Neural cell (in vitro differentiated cells): ENCODE measurements around the gene SLC10A7. TPM values are rescaled to one million over a fixed set of nuclear protein-coding genes. Genes with fewer than 3 reads are reported as not detected.

Experiments
- H2AFZ ChIP-seq: fragments of 200-600, 300-800 bp; sonication (generic), shearing (Covaris generic); 2 replicates; pipeline ENCODE4 v1.6.0; 2014; ENCODE audit warnings: low read depth, mild to moderate bottlenecking, antibody characterized with exemption, low read length, moderate library complexity
- H3F3A ChIP-seq: fragments of 200-600 bp; shearing (Covaris generic); 2 replicates; pipeline ENCODE4 v1.6.1; 2016; ENCODE audit warnings: mild to moderate bottlenecking, moderate library complexity, mixed read lengths, antibody characterized with exemption, low read length; ENCODE audit not compliant: insufficient read depth, poor library complexity, severe bottlenecking
- H3K27ac ChIP-seq: fragments of 200-600, 300-800 bp; sonication (generic), shearing (Covaris generic); 2 replicates; pipeline ENCODE4 v1.5.1; 2014; ENCODE audit warnings: mild to moderate bottlenecking, low read length, moderate library complexity
- H3K27me3 ChIP-seq: fragments of 300-800, 200-600 bp; sonication (generic), shearing (Covaris generic); 2 replicates; pipeline ENCODE4 v1.6.0; 2014; ENCODE audit warnings: mild to moderate bottlenecking, low read depth, low read length, moderate library complexity; ENCODE audit not compliant: insufficient read depth
- H3K36me3 ChIP-seq: fragments of 300-800, 200-600 bp; sonication (generic), shearing (Covaris generic); 2 replicates; pipeline ENCODE4 v1.5.1; 2014; ENCODE audit warnings: mild to moderate bottlenecking, antibody characterized with exemption, low read length, moderate library complexity; ENCODE audit not compliant: insufficient read depth
- H3K4me2 ChIP-seq: fragments of 300-800, 200-600 bp; sonication (generic), shearing (Covaris generic); 2 replicates; pipeline ENCODE4 v1.6.0; 2014; ENCODE audit warnings: mild to moderate bottlenecking, low read length
- H3K4me3 ChIP-seq: fragments of 300-800, 200-600 bp; sonication (generic), shearing (Covaris generic); 2 replicates; pipeline ENCODE4 v1.5.1; 2014; ENCODE audit warnings: mild to moderate bottlenecking, low read length, moderate library complexity
- H3K79me2 ChIP-seq: fragments of 200-600 bp; shearing (Covaris generic); replicated peaks from 2 replicates; pipeline ENCODE4 v1.6.0; 2014; ENCODE audit warnings: mild to moderate bottlenecking, low read length, moderate library complexity; ENCODE audit not compliant: insufficient read depth
- H3K9ac ChIP-seq: fragments of 300-800, 200-600 bp; sonication (generic), shearing (Covaris generic); 2 replicates; pipeline ENCODE4 v1.6.1; 2016; ENCODE audit warnings: mild to moderate bottlenecking, low read length, mixed read lengths
- H3K9me2 ChIP-seq: fragments of 200-600 bp; shearing (Covaris generic); 2 replicates; pipeline ENCODE4 v1.6.1; 2016; ENCODE audit warnings: mild to moderate bottlenecking, low read length, mixed read lengths; ENCODE audit not compliant: insufficient read depth
- H3K9me3 ChIP-seq: fragments of 200-600, 300-800 bp; sonication (generic), shearing (Covaris generic); 2 replicates; pipeline ENCODE4 v1.6.1; 2016; ENCODE audit warnings: mild to moderate bottlenecking, mixed run types, low read length, moderate library complexity, mixed read lengths
- H4K20me1 ChIP-seq: fragments of 200-600 bp; shearing (Covaris generic); 2 replicates; pipeline ENCODE4 v1.6.1; 2016; ENCODE audit warnings: mild to moderate bottlenecking, mixed run types; ENCODE audit not compliant: insufficient read depth
- CTCF ChIP-seq: fragments of 450-650 bp; IDR thresholded peaks from 2 replicates; pipeline ENCODE4 v1.5.1; 2014; ENCODE audit warnings: antibody characterized with exemption, mild to moderate bottlenecking, moderate library complexity; ENCODE audit not compliant: poor library complexity, severe bottlenecking
- EP300 ChIP-seq: fragments of 450-650 bp; conservative IDR thresholded peaks from 2 replicates; pipeline ENCODE4 v1.6.1; 2014; ENCODE audit warnings: antibody characterized with exemption, mild to moderate bottlenecking, moderate library complexity; ENCODE audit not compliant: poor library complexity, severe bottlenecking
- EZH2 ChIP-seq: fragments of 200-600, 300-800 bp; shearing (Covaris generic), sonication (generic); IDR thresholded peaks from 2 replicates; pipeline ENCODE4 v1.6.1; 2014; ENCODE audit warnings: antibody characterized with exemption, low read length, borderline replicate concordance, mild to moderate bottlenecking; ENCODE audit not compliant: insufficient read depth, poor library complexity, severe bottlenecking
- MXI1 ChIP-seq: fragments of 450-650 bp; conservative IDR thresholded peaks from 2 replicates; pipeline ENCODE4 v1.6.1; 2014; ENCODE audit warnings: antibody characterized with exemption, mild to moderate bottlenecking; ENCODE audit not compliant: poor library complexity, severe bottlenecking
- POLR2AphosphoS5 ChIP-seq: IDR thresholded peaks from 2 replicates; pipeline ENCODE4 v1.6.1; 2012
- RAD21 ChIP-seq: fragments of 450-650 bp; conservative IDR thresholded peaks from 2 replicates; pipeline ENCODE4 v1.6.1; 2014; ENCODE audit warnings: antibody characterized with exemption, mild to moderate bottlenecking, moderate library complexity
- REST ChIP-seq: IDR thresholded peaks from 2 replicates; pipeline ENCODE4 v1.6.1; 2012; ENCODE audit warnings: borderline replicate concordance
- SMC3 ChIP-seq: fragments of 450-650 bp; conservative IDR thresholded peaks from 2 replicates; pipeline ENCODE4 v1.6.1; 2014; ENCODE audit warnings: antibody characterized with exemption, mild to moderate bottlenecking, moderate library complexity; ENCODE audit not compliant: poor library complexity
- TAF1 ChIP-seq: IDR thresholded peaks from 2 replicates; pipeline ENCODE4 v1.6.1; 2012; ENCODE audit warnings: low read depth
- polyA plus RNA-seq: library from polyadenylated mRNA; depleted of rRNA; stranded (reverse); fragments of >200 nt; gene quantifications from 2 replicates; pipeline ENCODE4 v1.2.3, GENCODE V29; 2014

SLC10A7 gene
- polyA plus RNA-seq, 1 donor from 2014 or later = 5.5 TPM

- H3K4me3 ChIP-seq = no peak overlapping the region
- H3F3A ChIP-seq = no peaks in the 10 kb centered on the region
- no peaks in the 10 kb centered on the region for H3K27me3 ChIP-seq
- no peak overlapping the region for H2AFZ ChIP-seq
- no peak overlapping the region for H3K9ac ChIP-seq
- H3K36me3 ChIP-seq = no peaks in the 10 kb centered on the region
- H3K9me3 ChIP-seq = no peaks in the 10 kb centered on the region
- no peak overlapping the region for H3K27ac ChIP-seq
- H4K20me1 ChIP-seq = no peaks in the 10 kb centered on the region
- no peaks in the 10 kb centered on the region for H3K9me2 ChIP-seq
- H3K79me2 ChIP-seq = no peaks in the 10 kb centered on the region
- TF ChIP-seq EP300 = no peak
- no peak for TF ChIP-seq REST
- no peak for TF ChIP-seq POLR2AphosphoS5
- TF ChIP-seq CTCF = no peak
- no peak for TF ChIP-seq TAF1
- no peak for TF ChIP-seq SMC3
- no peak for TF ChIP-seq RAD21
- TF ChIP-seq EZH2 = no peak
- no peak for TF ChIP-seq MXI1
- H3K4me2 ChIP-seq = no peak overlapping the region
Observed at GRCh38 chr4:146382194-146382593, 139.5 kb downstream of the SLC10A7 start.

- H3K4me3 ChIP-seq = no peak overlapping the region
- no peak overlapping the region for H3K9ac ChIP-seq
- no peaks in the 10 kb centered on the region for H3K36me3 ChIP-seq
- no peaks in the 10 kb centered on the region for H3K79me2 ChIP-seq
- H4K20me1 ChIP-seq = no peaks in the 10 kb centered on the region
- TF ChIP-seq MXI1 (no peak), EZH2 (no peak), EP300 (no peak), RAD21 (no peak), SMC3 (no peak), CTCF (no peak)
- no peaks in the 10 kb centered on the region for H3K9me3 ChIP-seq
- H2AFZ ChIP-seq = no peak overlapping the region
- no peaks in the 10 kb centered on the region for H3F3A ChIP-seq
- H3K9me2 ChIP-seq = no peaks in the 10 kb centered on the region
- H3K27ac ChIP-seq = no peak overlapping the region
- H3K27me3 ChIP-seq = no peaks in the 10 kb centered on the region
- H3K4me2 ChIP-seq = no peak overlapping the region
Observed at GRCh38 chr4:146381263-146381872, 140.4 kb downstream of the SLC10A7 start.
